Activated CD4-positive, alpha-beta T cell treated with anti-CD3 and anti-CD28 coated beads, Interleukin-2, Interleukin-4, amounts not matched to agents 100 ng/mL and 50 ng/mL, durations not matched to agents 16 hours and 8 hours (primary cell): Measurements from ENCODE around the gene MARCHF11.

ENCODE experiments used
- DNase-seq: peaks from one replicate; pipeline ENCODE4 v3.0.0-alpha.2; 2020; ENCODE audit warnings: low spot score

Gene MARCHF11

DNA sequence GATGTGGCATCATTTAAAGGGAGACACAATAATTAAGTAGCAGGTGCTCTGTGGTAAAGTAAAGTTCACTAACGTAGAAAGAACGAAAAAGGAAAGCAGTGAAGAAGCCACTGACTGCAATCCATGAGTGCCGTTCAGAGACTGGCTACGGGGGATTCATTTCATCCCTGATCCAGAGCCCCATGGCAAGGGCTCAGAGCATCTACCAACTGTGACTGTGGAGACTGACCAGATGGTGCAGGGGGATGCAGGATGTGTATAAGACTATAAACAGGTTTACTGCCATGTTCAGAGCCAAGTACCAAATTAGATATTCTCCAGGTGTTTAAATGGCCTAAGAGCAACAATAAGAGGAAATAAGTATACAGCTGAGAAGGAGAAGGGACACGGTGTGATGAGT is 47.7 kb downstream of the MARCHF11 start:
- DNase-seq, result no peak

DNA sequence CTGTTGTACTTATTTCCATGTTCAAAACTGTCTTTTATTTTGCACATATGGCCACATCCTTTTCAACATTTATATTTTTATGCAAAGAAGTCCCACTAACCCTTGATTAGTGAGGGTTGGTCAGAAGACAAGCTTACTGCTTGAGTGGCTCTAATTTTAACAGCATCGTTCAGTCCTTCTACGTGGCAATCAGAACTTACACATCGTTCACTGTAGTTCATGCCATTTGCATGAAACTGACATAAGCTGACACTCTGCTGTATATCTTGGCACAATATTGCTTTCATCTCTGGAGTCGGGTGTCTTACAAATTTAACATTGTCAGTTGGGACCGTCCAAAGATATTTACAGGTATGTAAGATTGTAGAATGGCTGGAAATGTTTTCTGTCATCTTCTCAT is 50.6 kb downstream of the MARCHF11 start:
- no peak for DNase-seq

DNA sequence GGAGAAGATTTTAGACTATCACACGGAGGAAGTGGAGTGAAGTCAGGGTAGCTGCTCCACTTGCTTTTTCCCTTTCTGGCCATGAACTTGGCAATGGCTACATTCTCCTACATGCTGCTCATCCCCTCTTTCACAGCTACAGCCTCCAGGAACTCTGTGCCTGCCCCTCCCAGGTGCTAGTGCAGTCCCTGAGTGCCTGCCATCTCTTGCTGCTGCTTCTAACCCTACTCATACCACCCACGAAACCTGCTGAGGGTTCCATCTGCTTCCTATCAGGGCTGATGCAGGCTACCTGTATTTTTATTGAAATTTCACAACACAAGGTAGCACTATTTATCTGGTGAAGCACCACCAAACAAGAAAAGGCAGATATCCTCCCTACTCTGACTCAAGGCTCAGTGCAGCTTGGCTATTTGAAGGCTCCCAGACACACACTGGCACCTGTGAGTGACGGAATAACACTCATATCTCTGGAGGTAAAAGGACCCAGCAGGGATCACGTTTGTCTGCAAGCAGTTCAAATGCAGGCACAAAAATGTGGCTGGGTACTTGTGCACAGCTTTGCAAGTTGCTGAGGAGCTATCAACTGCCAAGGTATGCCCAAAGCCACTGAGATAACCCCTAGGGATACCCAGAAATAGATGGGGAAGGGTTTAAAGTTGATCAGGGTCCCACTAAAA is 51.6 kb downstream of the MARCHF11 start:
- no peak for DNase-seq

DNA sequence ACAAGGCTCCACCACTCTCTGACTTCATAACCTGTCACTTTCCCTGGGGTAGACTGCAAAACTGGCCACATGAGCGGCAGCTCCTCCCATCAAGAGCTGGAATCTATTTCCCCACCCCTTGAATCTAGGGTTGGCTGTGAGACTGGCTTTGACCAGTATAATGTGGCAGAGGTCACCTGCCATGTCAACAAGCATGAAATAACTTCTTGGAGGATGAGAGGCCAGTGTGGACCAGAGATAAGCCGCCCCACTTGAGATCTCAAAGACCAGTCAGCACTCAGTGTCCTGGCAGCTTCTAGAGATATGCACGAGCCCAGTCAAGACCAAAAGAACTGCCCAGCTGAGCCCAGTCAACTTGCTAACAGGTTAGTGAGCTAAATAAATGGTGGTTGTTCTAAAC is 59.0 kb downstream of the MARCHF11 start:
- no peak for DNase-seq

DNA sequence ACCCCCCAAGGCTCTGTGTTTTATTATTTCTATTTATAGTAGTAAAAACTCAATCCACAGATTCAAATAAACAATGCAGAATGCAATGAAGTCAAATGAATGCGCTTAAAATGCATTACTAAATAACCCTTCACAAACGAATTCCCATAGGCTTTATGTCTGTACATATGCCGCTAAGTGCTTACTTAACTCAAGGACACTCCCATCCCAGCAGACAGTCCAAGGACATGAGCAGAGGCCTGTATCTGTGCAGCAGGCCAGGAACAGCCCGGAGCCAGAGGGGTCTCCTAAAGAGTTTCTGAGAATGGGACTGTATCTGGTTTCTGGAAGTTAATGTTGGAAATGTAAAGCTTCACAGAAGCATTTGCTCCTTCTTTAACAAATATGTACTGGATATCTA is 59.8 kb downstream of the MARCHF11 start:
- no peak for DNase-seq

DNA sequence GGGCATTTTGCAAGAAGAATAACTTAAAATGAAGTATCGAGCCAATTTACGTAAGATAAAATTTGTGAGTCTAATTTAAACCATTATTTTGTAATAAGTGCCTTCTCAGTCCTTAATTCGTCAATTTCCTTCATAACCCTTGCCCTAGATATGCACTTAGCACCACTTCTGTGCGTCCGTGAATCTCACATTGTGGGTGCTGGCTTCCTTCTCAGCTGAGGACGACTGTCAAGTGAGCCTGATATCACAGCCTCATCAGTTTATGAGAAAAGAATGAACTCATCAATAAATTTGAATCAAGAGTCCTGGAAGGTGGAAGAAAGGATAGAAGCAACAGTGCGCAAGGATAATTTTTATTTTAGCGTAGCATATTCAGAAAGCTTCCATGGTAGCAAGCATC is 64.5 kb downstream of the MARCHF11 start:
- no peak for DNase-seq

DNA sequence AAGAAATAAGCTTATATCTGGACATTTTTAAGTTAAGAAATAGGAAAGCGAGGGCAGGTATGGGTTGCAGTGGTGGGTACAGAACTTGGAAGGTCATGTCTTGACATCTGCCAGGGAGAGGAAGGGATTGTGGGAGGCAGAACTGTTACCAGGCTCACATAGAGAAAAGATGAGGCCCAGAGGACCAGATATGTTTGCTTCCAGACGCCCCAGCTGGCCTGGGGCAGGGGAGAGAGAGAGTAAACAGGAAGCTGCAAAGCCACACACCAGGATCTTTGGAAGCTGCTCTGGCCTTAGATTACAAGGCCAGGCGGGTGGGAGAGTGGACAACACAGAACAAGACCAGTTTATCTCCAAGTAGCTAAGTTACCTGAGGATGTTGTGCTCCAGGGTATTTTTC is 71.2 kb downstream of the MARCHF11 start:
- no peak for DNase-seq

DNA sequence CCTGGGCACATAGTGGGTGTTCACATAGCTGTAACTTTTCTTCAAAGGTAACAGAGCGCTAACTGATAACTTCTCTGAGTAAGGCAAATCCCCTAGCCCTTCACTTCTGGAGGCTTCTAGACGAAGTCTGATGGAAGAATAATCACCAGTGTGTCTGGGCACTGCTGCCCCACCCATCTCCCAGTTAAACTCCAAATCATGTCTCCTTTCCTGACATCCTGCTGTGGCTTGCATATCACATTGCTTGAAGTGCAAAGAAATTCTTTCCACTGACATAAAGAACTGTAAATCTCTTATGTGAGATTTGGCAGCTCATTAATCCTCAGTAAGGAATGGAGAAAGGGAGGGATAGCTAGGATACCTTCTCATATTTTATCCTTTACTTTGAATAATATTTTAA is 74.6 kb downstream of the MARCHF11 start:
- DNase-seq, result no peak

DNA sequence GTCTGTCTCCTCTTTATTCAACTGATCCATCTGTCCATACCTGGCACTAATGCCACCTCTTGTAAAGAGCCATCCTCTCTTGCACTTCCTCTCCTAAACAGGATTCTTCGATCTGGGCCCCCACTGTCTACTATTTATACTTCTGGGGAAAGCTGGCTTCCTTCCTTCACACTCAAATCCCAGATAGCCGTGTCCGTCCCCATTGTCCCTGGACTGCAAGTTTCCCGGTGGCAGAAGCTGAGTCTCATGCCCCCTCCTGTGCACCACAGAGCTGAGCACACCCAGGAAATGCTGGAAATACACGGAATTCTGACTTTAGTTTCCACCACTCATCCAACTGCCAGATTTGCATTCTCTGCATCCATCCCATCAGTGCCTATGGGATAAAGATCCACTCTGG is 84.0 kb downstream of the MARCHF11 start:
- DNase-seq, result no peak

DNA sequence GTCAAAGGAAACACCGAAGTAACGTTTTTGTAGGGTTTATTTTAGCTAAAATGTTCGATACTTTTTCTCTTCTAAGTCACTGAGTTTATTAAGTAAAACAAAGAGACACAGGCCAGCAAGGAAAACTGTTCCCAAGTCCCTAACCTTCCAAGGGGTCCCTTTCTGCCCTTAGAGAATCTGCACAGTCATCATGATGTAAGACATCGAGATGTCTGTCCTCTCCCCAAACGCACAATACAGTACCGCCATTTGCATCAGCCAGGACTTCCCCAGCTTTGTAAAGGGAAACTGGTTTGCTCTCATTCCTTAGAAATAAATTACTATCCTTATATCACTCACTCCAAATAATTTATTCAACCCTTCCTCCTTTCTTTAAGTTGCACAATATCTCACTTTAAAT is 89.3 kb downstream of the MARCHF11 start:
- DNase-seq, result no peak

DNA sequence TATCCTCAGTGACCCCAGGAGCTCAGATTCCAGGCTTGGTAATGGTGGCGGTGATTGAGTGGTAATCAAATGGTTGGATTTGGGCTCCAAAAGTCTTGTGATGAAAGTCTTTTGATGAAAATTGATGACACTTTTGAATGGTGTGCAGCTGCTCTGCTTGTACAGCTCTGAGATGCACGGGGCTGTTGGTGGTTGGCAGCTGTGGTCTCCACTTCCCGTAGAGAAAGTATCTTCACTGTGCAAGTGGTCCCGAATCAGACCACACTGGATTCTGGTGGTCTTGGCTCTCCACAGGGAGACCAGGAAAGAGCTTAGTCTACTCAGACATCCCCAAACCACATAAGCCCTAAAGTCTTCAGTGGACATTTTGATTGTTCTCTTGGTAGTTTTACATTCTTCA is 96.6 kb downstream of the MARCHF11 start:
- DNase-seq, result no peak

DNA sequence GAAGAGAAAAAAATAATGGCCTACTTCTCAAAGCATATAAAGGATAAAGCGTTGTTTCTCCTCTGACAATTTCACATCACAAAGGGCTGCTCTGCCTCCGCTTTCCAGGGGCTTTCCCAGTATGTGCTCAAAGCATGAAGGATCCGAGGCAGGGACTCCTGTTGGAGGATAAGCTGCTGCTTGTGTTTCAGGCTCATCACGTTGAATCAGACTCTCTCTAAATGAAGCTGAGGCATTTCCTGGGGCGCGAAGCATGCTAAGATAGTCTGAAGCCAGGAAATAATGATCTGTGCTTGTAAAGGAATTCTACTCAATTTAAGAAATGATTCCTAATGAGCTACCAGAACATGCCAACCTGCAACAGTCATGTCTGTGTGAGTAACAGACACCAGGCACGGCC is 97.5 kb downstream of the MARCHF11 start:
- no peak for DNase-seq

DNA sequence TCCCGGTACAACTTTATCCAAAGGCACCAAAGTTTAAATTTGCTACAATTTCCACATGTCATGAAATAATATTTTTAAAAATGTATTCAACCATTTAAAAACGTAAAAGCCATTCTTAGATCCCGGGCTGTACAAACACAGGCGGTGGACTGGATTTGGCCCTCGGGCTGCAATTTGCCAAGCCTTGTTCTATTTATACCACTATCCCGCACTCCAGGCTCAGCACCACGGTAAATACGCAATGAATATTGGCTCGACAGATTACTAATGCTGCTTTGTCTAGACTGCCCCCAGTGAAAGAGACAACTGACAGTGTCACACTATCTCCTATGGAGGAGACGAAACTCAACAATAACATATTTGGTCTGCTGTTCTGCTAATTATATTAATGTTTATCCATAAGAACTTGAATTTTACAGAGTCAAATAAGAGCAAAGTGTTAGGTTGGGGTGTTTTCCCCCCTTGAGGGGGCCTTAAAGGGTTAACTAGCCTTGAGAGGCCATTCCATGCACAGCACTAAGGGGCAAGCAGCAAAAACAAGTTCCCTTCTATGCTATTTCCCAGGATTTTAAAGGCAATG is 98.1 kb downstream of the MARCHF11 start:
- no peak for DNase-seq

DNA sequence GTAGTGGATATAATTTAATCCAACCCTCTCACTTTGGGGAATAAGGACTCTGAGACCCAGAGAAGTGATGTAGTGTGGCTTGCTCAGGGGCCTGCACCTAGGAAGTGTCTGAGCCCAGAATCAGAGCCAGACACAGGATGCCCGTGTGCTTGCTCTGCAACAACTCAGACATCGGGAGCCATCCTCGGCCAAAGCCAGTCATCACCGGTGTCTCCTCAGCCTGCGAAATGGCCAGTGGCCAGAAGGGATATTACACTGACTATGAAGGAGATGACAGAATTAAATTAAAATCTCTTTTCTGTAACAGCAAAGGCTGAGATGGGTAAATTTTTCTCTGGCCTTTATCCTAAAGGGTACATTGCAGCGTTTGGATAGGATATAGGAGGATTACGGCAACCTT is 102.9 kb downstream of the MARCHF11 start:
- no peak for DNase-seq

DNA sequence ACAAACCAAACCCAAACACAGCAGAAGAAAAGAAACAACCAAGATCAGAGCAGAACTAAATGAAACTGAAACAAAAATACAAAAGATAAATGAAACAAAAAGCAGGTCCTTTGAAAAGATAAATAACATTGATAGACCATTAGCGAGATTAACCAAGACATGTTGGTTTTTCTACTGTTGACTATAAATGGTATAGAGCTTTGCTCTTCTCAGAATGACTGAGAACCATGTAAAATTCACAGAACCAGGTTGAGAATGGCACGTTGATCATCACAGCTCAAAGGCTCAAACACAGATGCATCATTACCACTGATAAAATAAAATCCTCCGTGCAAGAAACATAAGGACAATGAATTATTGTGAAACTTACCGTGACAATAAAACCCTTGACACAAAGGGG is 105.2 kb downstream of the MARCHF11 start:
- no peak for DNase-seq

DNA sequence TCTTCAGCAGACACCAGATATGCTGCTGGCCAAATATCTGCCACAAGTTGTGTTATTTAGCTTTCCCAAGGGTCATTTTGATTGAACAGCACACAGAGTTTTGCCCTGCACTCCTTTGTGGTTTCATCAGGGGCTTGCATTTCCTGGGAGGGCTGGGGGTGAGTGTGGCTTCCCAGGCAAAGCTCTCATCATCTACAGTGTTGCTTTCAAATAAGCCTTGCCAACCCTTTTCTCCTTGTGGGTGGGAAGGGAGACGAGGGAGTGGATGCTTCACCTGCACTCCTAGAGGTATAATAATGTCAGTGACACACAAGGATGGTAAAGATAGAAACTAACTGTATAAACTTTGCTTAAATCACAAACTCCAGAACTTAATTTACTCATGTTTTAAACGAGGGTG is 107.0 kb downstream of the MARCHF11 start:
- DNase-seq, result no peak

DNA sequence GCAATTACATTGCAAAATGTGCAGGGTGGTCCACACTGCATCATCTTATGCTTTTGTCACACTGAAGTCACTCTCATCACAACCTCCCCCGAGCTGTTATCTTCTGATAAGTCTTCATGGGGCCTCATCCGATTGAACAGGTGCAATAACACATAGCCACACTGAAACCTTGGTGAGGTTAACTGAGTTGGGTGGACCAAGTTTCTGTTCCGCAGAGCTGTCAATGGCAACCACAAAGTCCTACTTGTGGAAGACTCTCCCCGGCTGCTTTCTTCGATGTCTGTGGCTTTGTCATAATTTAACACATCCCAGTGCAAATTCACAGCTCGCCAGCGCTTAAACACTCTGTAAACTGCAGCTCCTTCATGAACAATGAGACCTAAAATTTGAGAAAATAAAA is 112.2 kb downstream of the MARCHF11 start:
- no peak for DNase-seq

DNA sequence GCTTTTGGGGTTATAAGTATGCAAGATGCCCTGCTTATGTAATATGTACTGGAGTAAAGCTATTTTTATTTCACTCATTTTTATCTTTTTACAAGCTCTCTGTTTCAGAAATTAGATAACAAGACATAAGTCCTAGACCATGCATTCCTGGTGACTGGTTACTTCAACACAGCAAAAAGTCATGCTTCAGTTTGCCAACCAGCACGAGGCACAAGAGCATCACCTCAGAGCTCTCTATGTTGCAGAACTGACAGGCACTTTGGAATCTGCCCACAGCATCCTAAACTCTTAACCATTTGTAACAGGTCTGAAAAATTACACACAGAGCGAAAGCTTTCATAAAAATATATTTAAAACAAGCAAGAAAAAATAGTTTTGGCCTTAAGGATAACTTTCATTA is 112.8 kb downstream of the MARCHF11 start:
- DNase-seq, result no peak

DNA sequence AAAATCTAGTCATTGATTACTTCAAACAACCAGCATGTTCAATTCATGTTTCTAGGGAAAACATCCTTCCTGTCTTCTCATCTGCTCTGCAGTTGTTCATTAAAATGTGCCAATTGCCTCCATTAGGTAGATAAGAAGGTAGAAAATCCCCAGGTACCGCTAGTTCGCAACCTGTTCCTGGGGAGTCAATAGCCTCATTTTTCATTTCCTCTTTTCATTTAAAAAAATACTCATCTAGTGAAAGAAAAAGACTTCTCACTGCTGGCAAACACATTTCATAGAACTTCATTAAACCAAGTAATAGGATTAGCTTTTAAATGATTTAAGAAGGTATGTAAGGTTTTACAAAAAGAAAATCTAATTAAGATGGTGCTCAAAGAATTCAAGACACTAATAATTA is 113.3 kb downstream of the MARCHF11 start:
- no peak for DNase-seq

DNA sequence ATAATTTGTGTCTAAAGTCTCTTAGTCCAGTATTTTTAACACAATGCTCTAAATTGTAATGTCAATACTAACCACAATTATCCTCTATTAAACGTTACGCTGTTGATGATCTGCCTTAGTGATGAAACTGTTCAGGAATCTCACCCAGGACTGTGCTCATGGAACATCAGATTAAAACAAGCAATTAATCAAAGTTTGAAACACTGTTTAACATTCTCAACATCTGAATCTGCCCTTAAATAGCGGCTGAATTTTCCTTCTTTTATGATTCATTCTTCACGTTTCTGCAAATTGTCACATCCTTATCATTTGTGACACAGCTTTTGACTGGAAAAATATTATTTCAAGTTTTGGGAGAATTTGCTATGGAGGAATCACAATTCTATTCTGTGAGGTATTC is 113.8 kb downstream of the MARCHF11 start:
- no peak for DNase-seq

DNA sequence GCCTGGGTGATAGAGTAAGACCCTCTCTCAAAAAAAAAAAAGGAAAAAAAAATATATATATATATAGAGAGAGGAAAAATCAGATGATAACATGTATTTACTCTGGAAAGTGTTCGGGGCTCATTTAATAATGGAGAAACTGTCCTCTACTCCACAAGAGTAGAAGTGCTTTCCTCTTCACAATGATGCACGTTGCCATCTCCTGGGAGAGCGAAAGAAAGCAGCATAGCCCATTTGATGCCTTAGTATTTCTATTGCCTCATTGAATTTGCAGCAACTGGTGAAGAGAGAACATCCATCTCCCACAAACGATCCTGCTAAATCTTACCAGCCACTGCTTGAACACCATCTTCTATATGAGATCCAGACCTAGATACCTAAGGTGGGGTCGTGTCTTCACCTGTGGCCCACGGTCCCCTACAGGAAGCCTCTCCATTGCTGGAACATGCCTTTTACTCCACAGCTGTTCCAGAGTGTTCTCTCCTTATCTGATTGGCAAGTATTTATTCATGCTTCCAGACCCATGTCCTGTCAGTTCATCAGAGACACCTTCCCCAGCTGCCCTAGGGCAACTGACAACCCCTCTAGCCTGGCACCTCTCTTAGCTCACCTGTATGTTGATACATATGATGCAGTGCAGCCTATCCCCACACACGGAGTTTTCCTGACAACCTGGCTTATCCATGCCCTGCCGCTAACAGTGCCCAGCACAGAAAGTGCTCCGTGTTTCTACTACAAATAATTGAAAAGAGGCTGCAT is 115.3 kb downstream of the MARCHF11 start:
- no peak for DNase-seq

DNA sequence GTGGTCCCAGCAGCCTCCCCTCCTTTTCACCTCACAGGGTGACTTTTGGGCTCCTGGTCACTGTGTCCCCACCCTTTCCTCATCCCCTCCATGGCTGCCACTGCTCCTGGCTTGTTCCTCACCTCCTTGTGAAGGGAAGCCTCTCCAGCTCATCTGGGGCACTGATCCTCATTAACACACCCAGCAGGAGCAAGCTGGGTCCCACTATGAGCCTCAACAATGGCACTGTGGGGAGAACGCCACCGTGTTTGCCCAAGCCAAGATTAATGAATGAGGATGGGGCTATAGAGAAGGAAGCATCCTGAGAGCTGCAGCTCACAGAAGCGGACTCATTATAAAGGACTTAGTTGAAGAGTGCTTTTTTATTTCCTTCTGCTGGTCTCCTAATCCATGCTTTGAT is 118.4 kb downstream of the MARCHF11 start:
- no peak for DNase-seq

DNA sequence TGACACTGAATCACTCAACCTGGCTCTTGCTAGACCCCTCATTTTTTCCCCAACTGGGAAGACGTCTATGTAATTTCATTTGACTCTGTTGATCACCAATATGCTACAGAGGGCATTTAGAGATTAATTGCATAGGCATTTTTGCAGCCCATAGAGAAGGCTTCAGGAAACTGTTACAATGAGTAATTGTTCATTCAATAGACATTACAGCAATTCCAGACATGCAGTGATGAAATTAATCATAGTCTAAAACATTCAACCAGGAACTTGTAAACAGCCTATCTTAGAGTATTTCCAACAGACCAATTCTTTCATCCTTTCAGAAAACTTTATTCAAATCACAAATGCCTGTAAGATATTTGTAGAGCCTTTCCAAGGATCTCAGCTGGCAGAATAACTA is 122.3 kb downstream of the MARCHF11 start:
- no peak for DNase-seq
